Measurements from ENCODE around the gene DAPK2. TPM values are rescaled to one million over a fixed set of nuclear protein-coding genes. Genes with fewer than 3 reads are reported as not detected.
A peak's percentile ranks its signal among the peaks of the same experiment; 100 is the strongest.

DAPK2 gene
- total and polyA plus RNA-seq, 4 donors = 2.0 to 8.1 (median 7.0) TPM

GRCh38 chr15:63872759-63873510 is 173.3 kb downstream of the DAPK2 start:
- Histone ChIP-seq H3K4me3 (ENCODE audit: low read length in 2 of 2) (no peak overlapping the region), H3K27me3 (ENCODE audit: control insufficient read depth in 1 of 2, insufficient read depth in 2 of 2, low read length in 1 of 2) (no peaks in the 10 kb centered on the region), H3K4me1 (ENCODE audit: control insufficient read depth in 1 of 2, insufficient read depth in 2 of 2, low read length in 2 of 2) (no peaks in the 10 kb centered on the region), H3K36me3 (ENCODE audit: control insufficient read depth in 1 of 2, insufficient read depth in 2 of 2, low read length in 1 of 2) (no peaks in the 10 kb centered on the region), H3K27ac (ENCODE audit: low read depth in 1 of 2, low read length in 2 of 2) (no peak overlapping the region), H3K9me3 (ENCODE audit: control insufficient read depth, low read length) (peaks cover 4% of the 10 kb centered on the region)
- WGBS, 2 donors = 78 to 83% methylated on average over 8 of the region's 8 CpGs
- intact Hi-C loops (cut with DNase I) = no loop called here
- ATAC-seq (ENCODE audit: low FRiP score) (no peak), DNase-seq (no peak)

GRCh38 chr15:63870487-63871209 is 175.6 kb downstream of the DAPK2 start:
- Histone ChIP-seq H3K27ac (ENCODE audit: low read depth in 1 of 2, low read length in 2 of 2) (no peak overlapping the region), H3K36me3 (ENCODE audit: control insufficient read depth in 1 of 2, insufficient read depth in 2 of 2, low read length in 1 of 2) (no peaks in the 10 kb centered on the region), H3K27me3 (ENCODE audit: control insufficient read depth in 1 of 2, insufficient read depth in 2 of 2, low read length in 1 of 2) (no peaks in the 10 kb centered on the region), H3K4me1 (ENCODE audit: control insufficient read depth in 1 of 2, insufficient read depth in 2 of 2, low read length in 2 of 2) (no peaks in the 10 kb centered on the region), H3K9me3 (ENCODE audit: control insufficient read depth, low read length) (peaks cover 6% of the 10 kb centered on the region), H3K4me3 (ENCODE audit: low read length in 2 of 2) (no peak overlapping the region)
- peak; percentile 57 for ATAC-seq (ENCODE audit: low FRiP score)
- intact Hi-C loops (cut with DNase I) = no loop called here
- 33 to 40% methylated on average over 6 of the region's 6 CpGs for WGBS, 2 donors
- peak in 1 of 2 donors; percentile 62 for DNase-seq

- H3K36me3 ChIP-seq (ENCODE audit: control insufficient read depth in 1 of 2, insufficient read depth in 2 of 2, low read length in 1 of 2) = no peaks in the 10 kb centered on the region
- no peak overlapping the region for H3K4me3 ChIP-seq (ENCODE audit: low read length in 2 of 2)
- H3K4me1 ChIP-seq (ENCODE audit: control insufficient read depth in 1 of 2, insufficient read depth in 2 of 2, low read length in 2 of 2) = no peaks in the 10 kb centered on the region
- H3K9me3 ChIP-seq (ENCODE audit: control insufficient read depth, low read length) = peaks cover 6% of the 10 kb centered on the region
- intact Hi-C loops (cut with DNase I) = no loop called here
- ATAC-seq (ENCODE audit: low FRiP score) (no peak), DNase-seq (no peak)
- WGBS, 2 donors = 20 to 36% methylated on average over 2 of the region's 2 CpGs
- H3K27me3 ChIP-seq (ENCODE audit: control insufficient read depth in 1 of 2, insufficient read depth in 2 of 2, low read length in 1 of 2) = no peaks in the 10 kb centered on the region
- no peak overlapping the region for H3K27ac ChIP-seq (ENCODE audit: low read depth in 1 of 2, low read length in 2 of 2)
Measured at GRCh38 chr15:63870043-63870394, 176.3 kb downstream of the DAPK2 start.

- WGBS, 2 donors = 71 to 79% methylated on average over 2 of the region's 2 CpGs
- H3K9me3 ChIP-seq (ENCODE audit: control insufficient read depth, low read length) = peaks cover 6% of the 10 kb centered on the region
- DNase-seq = no peak
Measured at GRCh38 chr15:63869371-63870042, 176.8 kb downstream of the DAPK2 start.

GRCh38 chr15:63864186-63864585 is 182.1 kb downstream of the DAPK2 start:
- no peak for ATAC-seq (ENCODE audit: low FRiP score)
- no peak for DNase-seq
- intact Hi-C loops (cut with DNase I) = no loop called here
- Histone ChIP-seq H3K27me3 (ENCODE audit: control insufficient read depth in 1 of 2, insufficient read depth in 2 of 2, low read length in 1 of 2) (no peaks in the 10 kb centered on the region), H3K9me3 (ENCODE audit: control insufficient read depth, low read length) (peaks cover 2% of the 10 kb centered on the region), H3K27ac (ENCODE audit: low read depth in 1 of 2, low read length in 2 of 2) (no peak overlapping the region), H3K4me3 (ENCODE audit: low read length in 2 of 2) (no peak overlapping the region), H3K36me3 (ENCODE audit: control insufficient read depth in 1 of 2, insufficient read depth in 2 of 2, low read length in 1 of 2) (no peaks in the 10 kb centered on the region), H3K4me1 (ENCODE audit: control insufficient read depth in 1 of 2, insufficient read depth in 2 of 2, low read length in 2 of 2) (no peaks in the 10 kb centered on the region)
- WGBS, 2 donors = 76 to 91% methylated on average over 3 of the region's 3 CpGs

More at GRCh38 chr15:63869371-63870042, 176.8 kb downstream of the DAPK2 start:
- no peaks in the 10 kb centered on the region for H3K4me1 ChIP-seq (ENCODE audit: control insufficient read depth in 1 of 2, insufficient read depth in 2 of 2, low read length in 2 of 2)
- H3K36me3 ChIP-seq (ENCODE audit: control insufficient read depth in 1 of 2, insufficient read depth in 2 of 2, low read length in 1 of 2) = no peaks in the 10 kb centered on the region
- intact Hi-C loops (cut with DNase I) = no loop called here
- ATAC-seq (ENCODE audit: low FRiP score) = no peak
- H3K27ac ChIP-seq (ENCODE audit: low read depth in 1 of 2, low read length in 2 of 2) = no peak overlapping the region
- no peaks in the 10 kb centered on the region for H3K27me3 ChIP-seq (ENCODE audit: control insufficient read depth in 1 of 2, insufficient read depth in 2 of 2, low read length in 1 of 2)
- H3K4me3 ChIP-seq (ENCODE audit: low read length in 2 of 2) = no peak overlapping the region

- no peak for DNase-seq
- no peak for ATAC-seq (ENCODE audit: low FRiP score)
- intact Hi-C loops (cut with DNase I) = no loop called here
- Histone ChIP-seq H3K27me3 (ENCODE audit: control insufficient read depth in 1 of 2, insufficient read depth in 2 of 2, low read length in 1 of 2) (no peaks in the 10 kb centered on the region), H3K9me3 (ENCODE audit: control insufficient read depth, low read length) (no peaks in the 10 kb centered on the region), H3K27ac (ENCODE audit: low read depth in 1 of 2, low read length in 2 of 2) (no peak overlapping the region), H3K4me3 (ENCODE audit: low read length in 2 of 2) (no peak overlapping the region), H3K36me3 (ENCODE audit: control insufficient read depth in 1 of 2, insufficient read depth in 2 of 2, low read length in 1 of 2) (no peaks in the 10 kb centered on the region), H3K4me1 (ENCODE audit: control insufficient read depth in 1 of 2, insufficient read depth in 2 of 2, low read length in 2 of 2) (no peaks in the 10 kb centered on the region)
- 97 to 99% methylated on average over 2 of the region's 2 CpGs for WGBS, 2 donors
Measured at GRCh38 chr15:63861946-63862517, 184.3 kb downstream of the DAPK2 start.

GRCh38 chr15:63860555-63860954 is 185.7 kb downstream of the DAPK2 start:
- intact Hi-C loops (cut with DNase I) = no loop called here

GRCh38 chr15:63860155-63860554 is 186.1 kb downstream of the DAPK2 start:
- no peaks in the 10 kb centered on the region for H3K36me3 ChIP-seq (ENCODE audit: control insufficient read depth in 1 of 2, insufficient read depth in 2 of 2, low read length in 1 of 2)
- H3K4me3 ChIP-seq (ENCODE audit: low read length in 2 of 2) = no peak overlapping the region
- intact Hi-C loops (cut with DNase I) = no loop called here
- DNase-seq = no peak
- 78 to 92% methylated on average over 1 of the region's 1 CpG for WGBS, 2 donors
- ATAC-seq (ENCODE audit: low FRiP score) = no peak
- no peak overlapping the region for H3K27ac ChIP-seq (ENCODE audit: low read depth in 1 of 2, low read length in 2 of 2)
- no peaks in the 10 kb centered on the region for H3K9me3 ChIP-seq (ENCODE audit: control insufficient read depth, low read length)
- H3K4me1 ChIP-seq (ENCODE audit: control insufficient read depth in 1 of 2, insufficient read depth in 2 of 2, low read length in 2 of 2) = no peaks in the 10 kb centered on the region
- H3K27me3 ChIP-seq (ENCODE audit: control insufficient read depth in 1 of 2, insufficient read depth in 2 of 2, low read length in 1 of 2) = no peaks in the 10 kb centered on the region

More at GRCh38 chr15:63860555-63860954, 185.7 kb downstream of the DAPK2 start:
- Histone ChIP-seq H3K27ac (ENCODE audit: low read depth in 1 of 2, low read length in 2 of 2) (no peak overlapping the region), H3K36me3 (ENCODE audit: control insufficient read depth in 1 of 2, insufficient read depth in 2 of 2, low read length in 1 of 2) (no peaks in the 10 kb centered on the region), H3K4me1 (ENCODE audit: control insufficient read depth in 1 of 2, insufficient read depth in 2 of 2, low read length in 2 of 2) (no peaks in the 10 kb centered on the region), H3K4me3 (ENCODE audit: low read length in 2 of 2) (no peak overlapping the region), H3K9me3 (ENCODE audit: control insufficient read depth, low read length) (no peaks in the 10 kb centered on the region), H3K27me3 (ENCODE audit: control insufficient read depth in 1 of 2, insufficient read depth in 2 of 2, low read length in 1 of 2) (no peaks in the 10 kb centered on the region)
- ATAC-seq (ENCODE audit: low FRiP score) = no peak
- no peak for DNase-seq
- WGBS, 2 donors = 68 to 90% methylated on average over 4 of the region's 4 CpGs
